Activated naive CD4-positive, alpha-beta T cell treated with anti-CD3 and anti-CD28 coated beads, Interleukin-2, amount 50 U/mL, for 16 hours (primary cell): ENCODE data around the gene OR4K1.
"Not testable (repeated sequence)": the region's sequence is repeated elsewhere in the genome, so short reads cannot be mapped to it uniquely, and the experiment has no call there.

Experiments used
- DNase-seq: peaks from one replicate; pipeline ENCODE4 v3.0.0-alpha.2; 2020

Gene OR4K1, protein sequence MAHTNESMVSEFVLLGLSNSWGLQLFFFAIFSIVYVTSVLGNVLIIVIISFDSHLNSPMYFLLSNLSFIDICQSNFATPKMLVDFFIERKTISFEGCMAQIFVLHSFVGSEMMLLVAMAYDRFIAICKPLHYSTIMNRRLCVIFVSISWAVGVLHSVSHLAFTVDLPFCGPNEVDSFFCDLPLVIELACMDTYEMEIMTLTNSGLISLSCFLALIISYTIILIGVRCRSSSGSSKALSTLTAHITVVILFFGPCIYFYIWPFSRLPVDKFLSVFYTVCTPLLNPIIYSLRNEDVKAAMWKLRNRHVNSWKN

DNA sequence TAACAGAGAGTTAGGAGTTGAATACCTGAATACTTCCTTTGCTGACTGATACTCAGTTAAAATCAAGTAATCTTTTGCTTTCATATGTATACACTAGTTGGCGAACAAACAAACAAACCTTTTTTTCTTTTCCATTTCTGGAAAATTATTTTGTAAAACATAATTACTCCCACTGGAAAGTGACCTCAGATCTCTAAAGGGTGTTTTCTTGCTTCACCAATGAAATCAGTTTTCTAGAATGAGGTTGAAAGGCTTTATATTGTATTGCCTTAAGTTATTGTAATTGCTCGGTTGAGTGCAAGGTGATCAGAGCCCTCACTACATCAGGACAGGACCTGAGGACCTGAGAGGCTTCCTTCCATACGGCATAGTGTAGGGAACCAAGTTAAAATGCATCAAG, at the start of gene OR4K1:
OR4K1 (plus strand) TSS at position 301 of the 400 bp plus-strand sequence. CDS start 4,750 bp downstream, outside the sequence.
- DNase-seq = no peak

DNA sequence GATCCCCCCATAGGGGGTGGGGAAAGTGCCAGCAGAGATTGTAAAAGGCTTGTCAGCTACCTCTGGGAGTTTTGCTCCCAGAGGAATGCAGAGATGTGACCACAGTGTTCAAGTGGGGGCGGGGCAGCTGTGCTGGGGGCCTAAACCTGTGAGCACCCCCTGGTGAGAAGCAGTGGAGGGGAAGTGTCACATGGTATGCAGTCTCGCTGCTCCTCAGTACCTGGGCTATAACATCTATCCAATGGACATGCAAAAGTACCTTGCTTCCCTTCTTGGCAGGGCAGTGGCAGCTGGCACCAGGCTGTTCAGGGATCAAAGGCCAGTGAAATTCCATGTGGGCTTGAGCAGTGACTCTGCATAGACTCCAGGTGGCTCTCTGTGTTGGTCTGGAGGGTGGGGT, 35.4 kb upstream of the OR4K1 start:
- no peak for DNase-seq

DNA sequence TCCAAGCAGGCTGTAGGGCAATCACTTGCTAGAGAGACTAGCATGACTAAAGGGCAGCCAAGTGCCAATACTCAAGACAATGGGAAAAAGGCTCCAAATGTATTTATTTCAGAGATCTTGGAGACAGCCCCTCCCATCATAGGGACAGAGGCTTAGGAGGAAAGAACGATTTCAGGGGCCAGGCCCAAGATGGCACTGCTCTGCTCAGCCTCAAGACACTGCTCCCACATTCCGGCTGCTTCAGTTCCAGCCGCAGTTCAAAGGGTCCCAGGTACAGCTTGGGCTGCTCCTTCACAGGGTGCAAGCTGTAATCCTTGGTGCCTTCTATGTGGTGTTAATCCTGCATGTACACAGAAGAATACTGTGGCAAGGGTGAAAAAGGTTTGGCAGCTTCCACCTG, 29.7 kb upstream of the OR4K1 start:
- DNase-seq = no peak

DNA sequence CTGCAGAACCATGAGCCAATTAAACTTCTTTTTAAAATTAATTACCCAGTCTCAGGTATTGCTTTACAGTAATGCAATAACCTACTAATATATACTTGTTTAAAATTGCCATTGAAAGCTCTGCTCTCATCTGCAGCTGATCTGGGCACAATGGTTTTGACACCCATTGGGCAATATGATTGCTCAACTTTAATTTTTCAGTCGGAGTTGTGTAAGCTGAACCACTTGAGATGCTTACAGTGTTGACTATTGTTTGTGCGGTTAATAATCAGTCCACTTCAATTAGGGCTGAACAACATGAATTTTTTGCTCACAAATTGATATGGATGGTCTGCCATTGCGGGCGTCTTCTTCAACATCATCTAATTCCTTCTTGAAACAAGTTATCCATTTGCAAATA, 28.3 kb upstream of the OR4K1 start:
- DNase-seq = no peak

DNA sequence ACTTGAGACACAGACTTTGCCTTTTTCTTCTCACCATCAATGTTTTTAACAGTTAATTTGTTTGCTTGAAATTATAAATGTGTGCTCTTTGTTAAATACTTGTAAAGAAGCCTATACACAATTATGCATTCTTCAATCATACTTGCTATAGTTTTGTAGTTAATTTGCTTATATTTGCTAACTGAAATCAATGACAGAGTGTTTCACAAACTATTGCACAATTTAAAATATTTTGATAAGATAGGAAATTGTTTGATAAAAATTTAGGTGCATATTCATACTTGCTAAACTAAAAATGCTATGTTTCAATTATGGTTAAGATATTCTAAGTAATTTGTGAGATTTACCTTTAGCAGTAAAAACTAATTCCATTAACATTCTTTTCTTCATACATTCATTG, 24.1 kb upstream of the OR4K1 start:
- DNase-seq = no peak

DNA sequence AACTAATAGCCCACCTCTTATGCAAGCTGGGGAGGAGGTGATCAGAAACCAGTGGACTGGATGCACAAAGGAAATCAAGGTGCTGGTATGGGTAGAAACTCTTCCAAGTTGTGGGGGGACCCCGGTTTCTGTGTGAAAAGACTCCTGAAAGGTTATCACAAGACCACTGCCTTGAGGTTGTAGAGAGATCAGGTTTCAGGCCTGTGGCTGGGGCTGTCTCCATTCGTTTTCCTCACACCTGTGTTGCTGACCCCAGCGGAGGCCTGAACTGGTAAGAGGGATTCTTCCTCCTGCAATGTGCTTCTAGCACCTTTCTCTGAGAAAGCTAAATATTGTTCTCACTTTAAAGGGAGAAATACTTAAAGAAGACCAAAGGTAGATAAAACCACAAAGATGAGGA, 19.6 kb upstream of the OR4K1 start:
- no peak for DNase-seq

DNA sequence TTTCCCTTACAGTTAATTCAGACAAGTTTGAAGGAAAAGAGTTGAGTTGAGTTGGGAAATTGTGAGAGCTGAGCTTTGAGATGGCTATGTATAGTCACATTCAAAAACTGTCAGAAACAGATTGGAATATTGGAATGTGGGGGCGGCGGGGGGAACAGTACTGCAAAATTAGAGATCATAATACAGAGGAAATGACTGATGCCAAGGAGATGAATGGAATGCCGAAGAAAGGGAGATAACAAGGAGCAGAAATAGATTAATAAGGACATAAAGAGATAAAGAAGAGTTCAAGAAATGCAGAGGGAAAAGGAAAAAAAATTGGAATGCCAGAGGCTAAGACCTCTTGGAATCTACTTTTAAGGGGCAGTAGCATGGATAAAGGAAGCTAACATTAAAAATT, 13.5 kb upstream of the OR4K1 start:
- no peak for DNase-seq

DNA sequence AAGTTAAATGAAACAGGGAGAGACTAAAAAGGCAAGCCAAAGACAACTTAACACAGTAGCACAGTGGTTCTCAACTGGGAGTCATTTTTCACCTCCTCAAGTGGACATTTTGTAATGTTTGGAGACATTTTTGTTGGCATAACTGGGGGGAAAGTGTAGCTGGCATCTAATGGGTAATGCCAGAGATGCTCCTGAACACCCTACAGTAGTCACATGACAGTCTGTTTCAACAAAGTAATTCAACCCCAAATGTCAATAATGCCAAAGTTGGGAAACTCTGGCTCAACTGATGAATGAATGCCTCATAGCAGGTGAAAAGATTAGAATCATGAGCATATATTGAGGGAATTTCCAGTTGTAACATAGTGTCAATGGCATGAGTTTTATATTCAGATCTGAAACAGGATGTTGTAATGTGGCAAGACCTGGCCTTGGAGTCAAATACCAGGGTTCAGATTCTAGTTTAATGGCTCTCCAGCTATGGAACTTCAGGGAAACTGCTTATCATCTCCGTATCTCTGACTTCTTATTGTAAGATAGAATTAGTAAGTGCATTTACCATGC, 12.7 kb upstream of the OR4K1 start:
- DNase-seq = no peak

DNA sequence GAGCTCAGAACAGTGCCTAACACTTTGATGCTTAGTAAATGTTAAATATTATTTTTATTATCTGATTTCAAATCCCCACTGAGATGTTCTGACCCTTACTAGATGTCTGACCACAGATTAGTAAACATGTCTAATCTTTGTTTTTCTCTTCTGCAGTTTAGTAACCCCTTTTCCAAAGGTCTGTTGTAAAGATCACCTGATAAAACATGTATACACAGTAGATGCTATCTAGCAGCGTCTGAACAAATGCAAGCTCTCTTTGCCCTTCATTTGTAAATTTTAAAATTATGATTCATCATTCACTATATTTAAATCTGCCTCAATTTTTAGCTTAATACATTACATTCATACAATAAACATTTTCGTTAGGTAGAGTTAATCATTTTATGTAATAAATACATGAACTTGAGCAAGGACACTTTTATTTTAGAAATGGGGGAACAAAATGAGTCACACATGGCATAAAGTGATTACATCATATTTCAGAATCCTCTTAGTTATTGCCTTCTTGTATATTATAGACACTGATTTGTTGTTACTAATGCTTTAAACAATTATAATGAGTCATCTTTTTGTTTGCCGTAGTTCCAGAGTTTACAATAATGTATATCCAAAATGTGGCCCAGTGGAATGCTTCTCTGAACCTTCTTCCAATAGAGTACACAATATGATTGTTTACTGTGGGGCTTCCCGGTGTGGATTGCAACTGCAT, 12.0 kb upstream of the OR4K1 start:
- DNase-seq = no peak

DNA sequence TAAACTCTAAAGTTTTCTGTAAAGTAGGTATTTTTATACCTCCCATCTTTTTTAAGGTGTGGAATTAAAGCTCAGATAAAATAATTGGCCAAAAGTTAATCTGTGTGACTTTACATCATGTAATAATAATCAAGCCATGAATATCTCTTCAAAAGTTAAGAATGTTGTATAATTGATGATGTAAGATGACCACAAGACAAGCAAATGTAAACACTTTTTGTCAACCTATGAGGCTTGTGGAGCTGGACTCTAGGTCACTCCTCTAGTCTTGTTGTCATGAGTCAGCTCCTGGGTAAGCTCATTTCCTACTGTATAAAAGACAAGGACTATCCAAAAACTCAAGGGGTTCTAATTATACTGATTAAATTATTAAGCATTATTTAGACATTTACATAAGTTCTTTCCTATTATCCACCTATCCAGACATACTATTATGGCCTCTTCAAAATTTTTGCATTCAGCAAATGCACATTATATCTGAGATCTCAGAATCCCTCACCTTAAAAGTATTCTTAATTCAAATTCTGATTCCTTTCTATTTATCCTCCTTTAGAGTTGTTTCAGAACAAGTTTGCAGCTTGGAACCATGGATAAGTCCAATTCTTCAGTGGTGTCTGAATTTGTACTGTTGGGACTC, 10.6 kb upstream of the OR4K1 start, which contains the start of gene OR4K5:
OR4K5 (plus strand) TSS at position 587 of the 637 bp plus-strand sequence; CDS start at position 587, 0 bp downstream.
- no peak for DNase-seq

DNA sequence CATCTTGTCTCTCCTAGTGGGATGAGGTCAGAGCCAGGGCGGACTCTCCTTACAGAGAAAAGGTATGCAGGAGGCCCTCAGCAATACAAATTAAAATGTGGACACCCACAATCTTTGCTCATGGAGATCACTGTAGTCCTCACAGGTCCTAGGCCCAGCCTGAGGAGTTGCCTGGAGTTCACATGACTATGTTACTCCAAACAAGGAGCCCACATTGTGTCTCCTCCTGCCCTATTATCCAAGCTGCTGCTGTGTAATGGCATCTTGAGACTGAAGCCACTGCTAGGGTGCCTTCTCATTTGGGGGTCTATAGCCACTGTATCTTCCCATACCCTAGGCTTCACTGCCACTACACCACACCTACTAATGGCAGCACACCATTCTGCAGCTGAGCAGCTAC, 11.0 kb downstream of the OR4K1 start:
- DNase-seq = no peak

DNA sequence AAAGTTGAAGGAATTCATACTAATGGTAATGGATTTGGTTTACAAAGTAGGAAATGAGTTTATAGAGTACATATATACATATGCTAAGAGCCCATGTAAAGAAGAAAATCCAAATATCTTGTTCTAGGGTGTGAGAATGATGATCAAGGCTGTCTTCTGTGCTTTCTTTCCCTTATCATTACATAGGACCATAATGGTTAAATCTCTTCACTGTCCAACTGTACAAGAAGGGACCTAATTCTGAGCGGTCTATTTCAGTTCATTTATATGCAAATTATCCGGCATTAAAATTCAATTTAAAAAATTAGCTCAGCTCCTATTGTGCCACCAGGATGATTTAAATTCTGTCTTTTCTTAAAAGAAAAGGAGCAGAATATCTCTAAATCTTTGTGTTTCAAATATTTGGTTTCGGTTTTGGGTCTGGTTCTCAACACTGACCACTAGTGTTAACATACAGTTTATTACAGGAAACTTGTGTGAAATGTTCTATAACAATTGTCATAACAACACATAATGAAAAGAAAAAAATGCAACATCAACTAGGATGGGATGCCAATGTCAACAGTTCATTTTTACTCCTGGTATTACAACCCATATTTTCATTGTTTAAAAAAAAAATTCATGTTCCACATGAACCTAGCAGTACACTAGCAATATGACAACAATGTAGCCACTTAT, 16.8 kb downstream of the OR4K1 start:
- no peak for DNase-seq

DNA sequence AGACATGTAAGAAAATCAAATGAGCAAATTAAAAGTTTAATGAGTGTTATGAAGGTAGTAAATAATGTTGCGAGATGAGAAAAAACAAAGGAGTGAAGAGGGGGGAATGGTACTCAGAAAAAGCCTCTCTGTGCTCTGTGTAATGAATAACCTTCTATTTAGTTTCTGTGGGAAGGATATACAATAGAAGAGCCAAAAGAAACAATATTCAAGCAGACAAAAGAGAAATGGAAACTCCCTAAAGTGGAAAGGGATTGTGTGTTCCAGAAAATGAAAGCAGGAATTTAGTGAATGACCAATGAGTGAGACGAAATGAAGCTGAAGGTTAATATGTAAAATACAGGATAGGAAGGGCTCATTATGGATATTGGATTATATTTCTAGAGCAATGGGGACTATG, 18.5 kb downstream of the OR4K1 start:
- no peak for DNase-seq

DNA sequence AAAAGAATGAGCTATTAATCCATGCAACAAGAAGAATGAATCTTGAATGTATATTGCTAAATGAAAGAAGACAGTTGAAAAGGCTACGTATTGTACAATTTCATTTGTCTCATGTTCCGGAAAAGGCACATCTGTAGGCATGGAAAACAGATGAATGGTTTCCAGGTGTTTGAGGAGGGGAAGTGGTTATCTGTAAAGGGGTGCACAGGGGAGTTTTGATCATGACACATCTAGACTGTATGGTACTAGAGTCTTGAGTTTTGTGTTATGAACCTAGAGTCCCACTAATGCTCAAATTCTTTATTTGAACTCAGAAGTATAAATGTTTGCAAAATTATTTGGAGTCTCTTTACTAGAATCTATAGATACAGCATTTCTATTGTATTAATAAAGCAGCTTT, 39.0 kb downstream of the OR4K1 start:
- DNase-seq = not testable (repeated sequence)

DNA sequence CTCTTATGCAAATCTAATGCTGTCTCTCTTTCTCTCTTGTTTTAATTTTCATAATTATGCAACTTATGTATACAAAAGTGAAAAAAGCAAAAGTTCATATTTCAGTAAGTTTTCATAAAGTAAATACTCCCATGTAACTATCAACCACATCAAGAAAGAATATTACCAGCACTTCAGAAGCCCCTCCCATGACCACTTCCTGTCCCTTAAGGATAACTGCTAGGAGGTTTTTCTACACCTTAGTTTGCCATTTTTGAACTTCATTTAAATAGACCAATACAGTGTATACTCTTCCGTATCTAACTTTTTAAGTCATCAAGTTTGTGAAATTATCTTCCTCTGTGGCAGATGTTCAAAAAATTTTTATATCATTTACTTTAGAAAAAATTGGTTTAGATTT, 44.1 kb downstream of the OR4K1 start:
- no peak for DNase-seq

DNA sequence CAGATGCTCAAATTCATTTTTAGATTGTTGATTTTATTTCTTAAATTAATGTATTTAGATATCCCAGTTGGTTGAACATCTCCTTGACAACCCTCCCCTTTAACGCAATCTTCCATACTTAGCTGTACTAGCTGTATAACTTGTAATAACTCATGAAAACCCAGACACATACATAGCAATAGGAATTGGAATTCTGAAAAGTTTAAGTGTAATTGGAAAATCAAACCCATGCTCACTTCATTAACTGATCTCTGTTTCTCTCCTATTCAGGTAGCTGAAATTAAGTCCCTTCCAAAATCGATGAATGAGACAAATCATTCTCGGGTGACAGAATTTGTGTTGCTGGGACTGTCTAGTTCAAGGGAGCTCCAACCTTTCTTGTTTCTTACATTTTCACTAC, 44.6 kb downstream of the OR4K1 start, which contains the start of gene OR4K15:
OR4K15 (plus strand) TSS at position 301 of the 400 bp plus-strand sequence; CDS start at position 301, 0 bp downstream.
- no peak for DNase-seq
